Liver (tissue), 9 donors: Measurements from ENCODE around the gene CEP68. TPM values are rescaled to one million over a fixed set of nuclear protein-coding genes. Genes with fewer than 3 reads are reported as not detected.

Experiments used
- DNase-seq: peaks from one replicate; pipeline ENCODE4 v3.0.0-alpha.2; 2017; ENCODE audit warnings: low spot score
- H3K27ac ChIP-seq, 2 donors: one replicate each; pipeline ENCODE4 v1.7.0; 2013; ENCODE audit warnings: inconsistent platforms in 2 of 2, low read length in 2 of 2, control low read depth in 1 of 2, low read depth in 1 of 2, mild to moderate bottlenecking in 1 of 2
- H3K27me3 ChIP-seq, 4 donors: one replicate each; pipeline versions ENCODE4 v1.6.1 to v1.7.0; 2013; ENCODE audit warnings: low read length in 3 of 4, inconsistent platforms in 1 of 4, mild to moderate bottlenecking in 1 of 4, moderate library complexity in 1 of 4; ENCODE audit not compliant: control insufficient read depth in 4 of 4, insufficient read depth in 4 of 4
- H3K36me3 ChIP-seq, 4 donors: one replicate each; pipeline versions ENCODE4 v1.6.1 to v1.7.0; 2013; ENCODE audit warnings: low read length in 3 of 4, mild to moderate bottlenecking in 3 of 4, low read depth in 1 of 4, moderate library complexity in 1 of 4; ENCODE audit not compliant: control insufficient read depth in 4 of 4, insufficient read depth in 3 of 4
- H3K4me1 ChIP-seq, 4 donors: one replicate each; pipeline versions ENCODE4 v1.6.1 to v1.7.0; 2013; ENCODE audit warnings: low read length in 3 of 4, mild to moderate bottlenecking in 3 of 4, moderate library complexity in 1 of 4; ENCODE audit not compliant: control insufficient read depth in 4 of 4, insufficient read depth in 4 of 4
- H3K4me3 ChIP-seq, 3 donors: one replicate each; pipeline versions ENCODE4 v1.6.1 to v1.7.0; 2013; ENCODE audit warnings: low read length in 3 of 3, control low read depth in 1 of 3, low read depth in 1 of 3, mild to moderate bottlenecking in 1 of 3
- H3K9ac ChIP-seq, 2 donors: one replicate each; pipeline ENCODE4 v1.7.0; 2013; ENCODE audit warnings: low read length in 2 of 2, mild to moderate bottlenecking in 2 of 2, moderate library complexity in 2 of 2, control low read depth in 1 of 2, low read depth in 1 of 2
- H3K9me3 ChIP-seq, 4 donors: one replicate each; pipeline versions ENCODE4 v1.6.1 to v1.7.0; 2013; ENCODE audit warnings: low read length in 3 of 4; ENCODE audit not compliant: control insufficient read depth in 4 of 4
- EGR1 ChIP-seq, 2 donors: IDR thresholded peaks; 2 replicates each; pipeline ENCODE4 v1.6.1; 2016 to 2018; ENCODE audit warnings: antibody characterized with exemption in 2 of 2, low read depth in 2 of 2
- FOXA1 ChIP-seq: IDR thresholded peaks from 2 replicates; pipeline ENCODE4 v1.6.1; 2016; ENCODE audit warnings: antibody characterized with exemption
- FOXA2 ChIP-seq: IDR thresholded peaks from 2 replicates; pipeline ENCODE4 v1.6.1; 2016; ENCODE audit warnings: antibody characterized with exemption
- GABPA ChIP-seq, 2 donors: IDR thresholded peaks in 1 of 2; conservative IDR thresholded peaks in 1 of 2; 2 replicates each; pipeline ENCODE4 v1.6.1; 2016; ENCODE audit warnings: antibody characterized with exemption in 2 of 2, mild to moderate bottlenecking in 1 of 2, moderate library complexity in 1 of 2
- HNF4A ChIP-seq, 2 donors: conservative IDR thresholded peaks; 2 replicates each; pipeline ENCODE4 v1.6.1; 2016; ENCODE audit warnings: antibody characterized with exemption in 2 of 2, mild to moderate bottlenecking in 2 of 2
- HNF4G ChIP-seq: IDR thresholded peaks from 2 replicates; pipeline ENCODE4 v1.6.1; 2016; ENCODE audit warnings: antibody characterized with exemption
- JUND ChIP-seq, 2 donors: IDR thresholded peaks; 2 replicates each; pipeline ENCODE4 v1.6.1; 2016; ENCODE audit warnings: antibody characterized with exemption in 2 of 2
- NR2F2 ChIP-seq: IDR thresholded peaks from 2 replicates; pipeline ENCODE4 v1.6.1; 2016; ENCODE audit warnings: antibody characterized with exemption
- RAD21 ChIP-seq, 2 donors: IDR thresholded peaks; 2 replicates each; pipeline ENCODE4 v1.6.1; 2016; ENCODE audit warnings: antibody characterized with exemption in 2 of 2, mild to moderate bottlenecking in 2 of 2
- RXRA ChIP-seq, 2 donors: IDR thresholded peaks; 2 replicates each; pipeline ENCODE4 v1.6.1; 2017 to 2018; ENCODE audit warnings: antibody characterized with exemption in 2 of 2, mild to moderate bottlenecking in 1 of 2
- SP1 ChIP-seq: IDR thresholded peaks from 2 replicates; pipeline ENCODE4 v1.6.1; 2018; ENCODE audit warnings: antibody characterized with exemption, mild to moderate bottlenecking
- TAF1 ChIP-seq: conservative IDR thresholded peaks from 2 replicates; pipeline ENCODE4 v1.6.1; 2016; ENCODE audit warnings: antibody characterized with exemption, mild to moderate bottlenecking
- YY1 ChIP-seq: IDR thresholded peaks from 2 replicates; pipeline ENCODE4 v1.6.1; 2016; ENCODE audit warnings: antibody characterized with exemption, mild to moderate bottlenecking
- WGBS: extraction: QIAGEN DNeasy Blood & Tissue Kit; methylation state at CpG from one replicate; pipeline ENCODE4 v1.1.7; 2013; 5-methylcytosine and 5-hydroxymethylcytosine counted together
- polyA plus RNA-seq, 2 donors: library from polyadenylated mRNA; stranded (reverse) in 1 of 2; unstranded in 1 of 2; fragments of 200-250 nt in 1 of 2; fragments of >200 nt in 1 of 2; fragmentation: Nextera tagmentation in 1 of 2; extraction: Ambion mirVana in 1 of 2; gene quantifications; one replicate each; pipeline versions ENCODE4 v1.2.1 to v1.2.3, GENCODE V29; 2013 to 2015
- total RNA-seq, 2 donors: library from RNA; depleted of rRNA; stranded (reverse); fragments of >200 nt; gene quantifications; one replicate each; pipeline ENCODE4 v1.2.3, GENCODE V29; 2014
- TF ChIP-seq, protein P1 (sequence below): IDR thresholded peaks from 2 replicates; pipeline ENCODE4 v1.6.1; 2016; ENCODE audit warnings: antibody characterized with exemption
- TF ChIP-seq, protein P2 (sequence below): IDR thresholded peaks from 2 replicates; pipeline ENCODE4 v1.6.1; 2016; ENCODE audit warnings: antibody characterized with exemption
- TF ChIP-seq, protein P3 (sequence below): IDR thresholded peaks from 2 replicates; pipeline ENCODE4 v1.6.1; 2016; ENCODE audit warnings: antibody characterized with exemption
- TF ChIP-seq, protein P4 (sequence below): IDR thresholded peaks from 2 replicates; pipeline ENCODE4 v1.6.1; 2016; ENCODE audit warnings: antibody characterized with exemption, mild to moderate bottlenecking
- TF ChIP-seq, protein P5 (sequence below): fragments of 150-350 bp; IDR thresholded peaks from 2 replicates; pipeline ENCODE4 v1.5.1; 2017; ENCODE audit warnings: improper control_type of control experiment, low read depth, low read length; ENCODE audit not compliant: missing input control
- donor health status: healthy.
- donor health status: healthy.
- donor health status: healthy.
- donor health status: healthy.
- donor health status: healthy.

The CEP68 gene
- total and polyA plus RNA-seq, 4 donors, result 2.1 to 5.8 (median 4.1) TPM

DNA sequence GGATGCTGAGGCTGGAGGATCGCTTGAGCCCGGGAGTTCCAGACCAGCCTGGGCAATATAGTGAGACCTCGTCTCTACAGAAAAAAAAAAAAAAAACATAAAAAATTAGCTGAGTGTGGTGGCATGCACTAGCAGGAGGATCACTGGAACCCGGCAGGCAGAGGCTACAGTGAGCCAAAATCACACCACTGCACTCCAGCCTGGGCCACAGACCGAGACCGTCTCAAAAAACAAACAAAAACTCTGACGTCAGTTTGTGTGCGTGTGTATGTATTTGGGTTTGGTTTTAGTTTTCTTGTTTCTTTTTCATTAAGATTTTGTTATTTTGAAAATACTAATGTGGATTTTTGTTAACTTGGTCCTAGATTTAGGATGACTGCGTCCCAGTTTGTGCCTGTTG, 19.0 kb downstream of the CEP68 start:
- H3K36me3 ChIP-seq, result peaks cover 3 to 26% (median 10%) of the 10 kb centered on the region in 4 donors
- WGBS, result 56% methylated on average over 9 of the region's 9 CpGs

More for the DNA sequence above, 19.0 kb downstream of the CEP68 start:
- H3K9me3 ChIP-seq, result no peaks in the 10 kb centered on the region
- no peak for DNase-seq
- H3K4me3 ChIP-seq, result no peak overlapping the region
- H3K27me3 ChIP-seq, result no peaks in the 10 kb centered on the region
- peaks cover 2 to 10% (median 9%) of the 10 kb centered on the region in 4 donors for H3K4me1 ChIP-seq
- peak overlapping the region in 1 of 2 donors; percentile 51 for H3K27ac ChIP-seq
- no peak overlapping the region for H3K9ac ChIP-seq
- TF ChIP-seq, protein P1, sequence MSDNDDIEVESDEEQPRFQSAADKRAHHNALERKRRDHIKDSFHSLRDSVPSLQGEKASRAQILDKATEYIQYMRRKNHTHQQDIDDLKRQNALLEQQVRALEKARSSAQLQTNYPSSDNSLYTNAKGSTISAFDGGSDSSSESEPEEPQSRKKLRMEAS, result no peak
- TF ChIP-seq HNF4G (no peak), RAD21 (IDR thresholded peaks at IDR 0.05) (no peak), GABPA (IDR thresholded peaks at IDR 0.05 in 1 of 2, conservative IDR thresholded peaks at IDR 0.05 in 1 of 2) (no peak), JUND (IDR thresholded peaks at IDR 0.05) (no peak), EGR1 (IDR thresholded peaks at IDR 0.05; ENCODE audit: low read depth in 2 of 2) (no peak), NR2F2 (no peak), FOXA1 (no peak), TAF1 (no peak), HNF4A (conservative IDR thresholded peaks at IDR 0.05) (no peak), RXRA (IDR thresholded peaks at IDR 0.05) (no peak), FOXA2 (no peak), SP1 (no peak), YY1 (no peak)
- TF ChIP-seq, protein P2, sequence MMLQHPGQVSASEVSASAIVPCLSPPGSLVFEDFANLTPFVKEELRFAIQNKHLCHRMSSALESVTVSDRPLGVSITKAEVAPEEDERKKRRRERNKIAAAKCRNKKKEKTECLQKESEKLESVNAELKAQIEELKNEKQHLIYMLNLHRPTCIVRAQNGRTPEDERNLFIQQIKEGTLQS, result no peak
- TF ChIP-seq, protein P3, sequence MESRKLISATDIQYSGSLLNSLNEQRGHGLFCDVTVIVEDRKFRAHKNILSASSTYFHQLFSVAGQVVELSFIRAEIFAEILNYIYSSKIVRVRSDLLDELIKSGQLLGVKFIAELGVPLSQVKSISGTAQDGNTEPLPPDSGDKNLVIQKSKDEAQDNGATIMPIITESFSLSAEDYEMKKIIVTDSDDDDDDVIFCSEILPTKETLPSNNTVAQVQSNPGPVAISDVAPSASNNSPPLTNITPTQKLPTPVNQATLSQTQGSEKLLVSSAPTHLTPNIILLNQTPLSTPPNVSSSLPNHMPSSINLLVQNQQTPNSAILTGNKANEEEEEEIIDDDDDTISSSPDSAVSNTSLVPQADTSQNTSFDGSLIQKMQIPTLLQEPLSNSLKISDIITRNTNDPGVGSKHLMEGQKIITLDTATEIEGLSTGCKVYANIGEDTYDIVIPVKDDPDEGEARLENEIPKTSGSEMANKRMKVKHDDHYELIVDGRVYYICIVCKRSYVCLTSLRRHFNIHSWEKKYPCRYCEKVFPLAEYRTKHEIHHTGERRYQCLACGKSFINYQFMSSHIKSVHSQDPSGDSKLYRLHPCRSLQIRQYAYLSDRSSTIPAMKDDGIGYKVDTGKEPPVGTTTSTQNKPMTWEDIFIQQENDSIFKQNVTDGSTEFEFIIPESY, result no peak
- TF ChIP-seq, protein P4, sequence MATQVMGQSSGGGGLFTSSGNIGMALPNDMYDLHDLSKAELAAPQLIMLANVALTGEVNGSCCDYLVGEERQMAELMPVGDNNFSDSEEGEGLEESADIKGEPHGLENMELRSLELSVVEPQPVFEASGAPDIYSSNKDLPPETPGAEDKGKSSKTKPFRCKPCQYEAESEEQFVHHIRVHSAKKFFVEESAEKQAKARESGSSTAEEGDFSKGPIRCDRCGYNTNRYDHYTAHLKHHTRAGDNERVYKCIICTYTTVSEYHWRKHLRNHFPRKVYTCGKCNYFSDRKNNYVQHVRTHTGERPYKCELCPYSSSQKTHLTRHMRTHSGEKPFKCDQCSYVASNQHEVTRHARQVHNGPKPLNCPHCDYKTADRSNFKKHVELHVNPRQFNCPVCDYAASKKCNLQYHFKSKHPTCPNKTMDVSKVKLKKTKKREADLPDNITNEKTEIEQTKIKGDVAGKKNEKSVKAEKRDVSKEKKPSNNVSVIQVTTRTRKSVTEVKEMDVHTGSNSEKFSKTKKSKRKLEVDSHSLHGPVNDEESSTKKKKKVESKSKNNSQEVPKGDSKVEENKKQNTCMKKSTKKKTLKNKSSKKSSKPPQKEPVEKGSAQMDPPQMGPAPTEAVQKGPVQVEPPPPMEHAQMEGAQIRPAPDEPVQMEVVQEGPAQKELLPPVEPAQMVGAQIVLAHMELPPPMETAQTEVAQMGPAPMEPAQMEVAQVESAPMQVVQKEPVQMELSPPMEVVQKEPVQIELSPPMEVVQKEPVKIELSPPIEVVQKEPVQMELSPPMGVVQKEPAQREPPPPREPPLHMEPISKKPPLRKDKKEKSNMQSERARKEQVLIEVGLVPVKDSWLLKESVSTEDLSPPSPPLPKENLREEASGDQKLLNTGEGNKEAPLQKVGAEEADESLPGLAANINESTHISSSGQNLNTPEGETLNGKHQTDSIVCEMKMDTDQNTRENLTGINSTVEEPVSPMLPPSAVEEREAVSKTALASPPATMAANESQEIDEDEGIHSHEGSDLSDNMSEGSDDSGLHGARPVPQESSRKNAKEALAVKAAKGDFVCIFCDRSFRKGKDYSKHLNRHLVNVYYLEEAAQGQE, result no peak
- TF ChIP-seq, protein P5, sequence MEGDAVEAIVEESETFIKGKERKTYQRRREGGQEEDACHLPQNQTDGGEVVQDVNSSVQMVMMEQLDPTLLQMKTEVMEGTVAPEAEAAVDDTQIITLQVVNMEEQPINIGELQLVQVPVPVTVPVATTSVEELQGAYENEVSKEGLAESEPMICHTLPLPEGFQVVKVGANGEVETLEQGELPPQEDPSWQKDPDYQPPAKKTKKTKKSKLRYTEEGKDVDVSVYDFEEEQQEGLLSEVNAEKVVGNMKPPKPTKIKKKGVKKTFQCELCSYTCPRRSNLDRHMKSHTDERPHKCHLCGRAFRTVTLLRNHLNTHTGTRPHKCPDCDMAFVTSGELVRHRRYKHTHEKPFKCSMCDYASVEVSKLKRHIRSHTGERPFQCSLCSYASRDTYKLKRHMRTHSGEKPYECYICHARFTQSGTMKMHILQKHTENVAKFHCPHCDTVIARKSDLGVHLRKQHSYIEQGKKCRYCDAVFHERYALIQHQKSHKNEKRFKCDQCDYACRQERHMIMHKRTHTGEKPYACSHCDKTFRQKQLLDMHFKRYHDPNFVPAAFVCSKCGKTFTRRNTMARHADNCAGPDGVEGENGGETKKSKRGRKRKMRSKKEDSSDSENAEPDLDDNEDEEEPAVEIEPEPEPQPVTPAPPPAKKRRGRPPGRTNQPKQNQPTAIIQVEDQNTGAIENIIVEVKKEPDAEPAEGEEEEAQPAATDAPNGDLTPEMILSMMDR, result no peak
